ENCODE data around the gene CACNA1C.

CACNA1C gene

GRCh38 chr12:2035431-2036055 is 17.2 kb upstream of the CACNA1C start:
- DNase-seq: no peak

GRCh38 chr12:2039034-2039433 is 13.8 kb upstream of the CACNA1C start:
- DNase-seq: no peak

GRCh38 chr12:2043054-2043453 is 9.7 kb upstream of the CACNA1C start:
- DNase-seq: peak; percentile 29

- no peak for DNase-seq
These were observed 8.6 kb upstream of the CACNA1C start for GRCh38 chr12:2044165-2044564.

- DNase-seq: no peak
These were observed 5.8 kb upstream of the CACNA1C start for GRCh38 chr12:2046957-2047356.

- DNase-seq: no peak
These were observed 5.0 kb upstream of the CACNA1C start for GRCh38 chr12:2047752-2048151.

GRCh38 chr12:2049604-2050540 is 2.9 kb upstream of the CACNA1C start:
- DNase-seq: peak; percentile 41

- DNase-seq: no peak
These were observed 826 bp upstream of the CACNA1C start for GRCh38 chr12:2051700-2052621.

GRCh38 chr12:2053691-2054090 is 904 bp downstream of the CACNA1C start:
- DNase-seq: peak; percentile 58

GRCh38 chr12:2054091-2055018 is 1.6 kb downstream of the CACNA1C start:
- no peak for DNase-seq

- DNase-seq: peak; percentile 71
These were observed 4.4 kb downstream of the CACNA1C start for GRCh38 chr12:2057041-2057794.

- DNase-seq: no peak
These were observed 5.1 kb downstream of the CACNA1C start for GRCh38 chr12:2057795-2058408.

- no peak for DNase-seq
These were observed 6.0 kb downstream of the CACNA1C start for GRCh38 chr12:2058837-2059236.

- DNase-seq: no peak
These were observed 8.6 kb downstream of the CACNA1C start for GRCh38 chr12:2061402-2061801.

GRCh38 chr12:2064071-2064507 is 11.3 kb downstream of the CACNA1C start:
- no peak for DNase-seq

- DNase-seq: no peak
These were observed 15.9 kb downstream of the CACNA1C start for GRCh38 chr12:2068653-2069052.

GRCh38 chr12:2070440-2071045 is 17.8 kb downstream of the CACNA1C start:
- DNase-seq: no peak

- no peak for DNase-seq
These were observed 22.0 kb downstream of the CACNA1C start for GRCh38 chr12:2074792-2075191.

GRCh38 chr12:2075508-2076195 is 22.9 kb downstream of the CACNA1C start:
- DNase-seq: no peak
